Left hindlimb (tissue), 1 donor: ENCODE data around the gene CASKIN2.
"Not testable (repeated sequence)": the region's sequence is repeated elsewhere in the genome, so short reads cannot be mapped to it uniquely, and the experiment has no call there.

Experiments
- DNase-seq: peaks from one replicate; pipeline ENCODE4 v3.0.0-alpha.2; 2018

Gene CASKIN2

GRCh38 chr17:75487351-75488070, 27.8 kb downstream of the CASKIN2 start:
- DNase-seq: peak; percentile 36

GRCh38 chr17:75486951-75487350, 28.4 kb downstream of the CASKIN2 start:
- DNase-seq: no peak

- DNase-seq: no peak
Measured at GRCh38 chr17:75486151-75486550, 29.2 kb downstream of the CASKIN2 start.

GRCh38 chr17:75485688-75486087, 29.6 kb downstream of the CASKIN2 start:
- DNase-seq: no peak

GRCh38 chr17:75482098-75482942, 33.0 kb downstream of the CASKIN2 start:
- no peak for DNase-seq

GRCh38 chr17:75481194-75482068, 33.9 kb downstream of the CASKIN2 start:
- no peak for DNase-seq

GRCh38 chr17:75480281-75480680, 35.1 kb downstream of the CASKIN2 start:
- DNase-seq: no peak

- DNase-seq: no peak
Measured at GRCh38 chr17:75478508-75478907, 36.8 kb downstream of the CASKIN2 start.

GRCh38 chr17:75477490-75477862, 37.9 kb downstream of the CASKIN2 start:
- not testable (repeated sequence) for DNase-seq

- DNase-seq: no peak
Measured at GRCh38 chr17:75476752-75477489, 38.4 kb downstream of the CASKIN2 start.

- DNase-seq: no peak
Measured at GRCh38 chr17:75476271-75476671, 39.1 kb downstream of the CASKIN2 start.

- DNase-seq: peak; percentile 72
Measured at GRCh38 chr17:75475851-75476250, 39.5 kb downstream of the CASKIN2 start.

- no peak for DNase-seq
Measured at GRCh38 chr17:75475144-75475835, 40.0 kb downstream of the CASKIN2 start.

- DNase-seq: no peak
Measured at GRCh38 chr17:75474736-75475135, 40.6 kb downstream of the CASKIN2 start.

GRCh38 chr17:75473246-75473645, 42.1 kb downstream of the CASKIN2 start:
- DNase-seq: no peak

GRCh38 chr17:75472119-75472518, 43.2 kb downstream of the CASKIN2 start:
- DNase-seq: no peak

- DNase-seq: no peak
Measured at GRCh38 chr17:75471207-75471606, 44.1 kb downstream of the CASKIN2 start.

GRCh38 chr17:75468779-75469373, 46.5 kb downstream of the CASKIN2 start:
- DNase-seq: no peak

GRCh38 chr17:75468291-75468754, 47.0 kb downstream of the CASKIN2 start:
- no peak for DNase-seq

GRCh38 chr17:75465039-75465438, 50.3 kb downstream of the CASKIN2 start:
- DNase-seq: no peak

- no peak for DNase-seq
Measured at GRCh38 chr17:75463603-75464002, 51.7 kb downstream of the CASKIN2 start.
